ENCODE data around the gene TTC32. TPM values are rescaled to one million over a fixed set of nuclear protein-coding genes. Genes with fewer than 3 reads are reported as not detected.

The TTC32 gene
- total RNA-seq, 1 donor from 2014 or later, result 9.4 TPM

- H3K36me3 Mint-ChIP-seq (ENCODE audit: low read depth, unreplicated experiment), result peaks cover 7% of the 10 kb centered on the region
- H3K27me3 Mint-ChIP-seq (ENCODE audit: unreplicated experiment), result peaks cover 5% of the 10 kb centered on the region
- no peak for DNase-seq (ENCODE audit: low spot score)
- H3K4me3 Mint-ChIP-seq (ENCODE audit: unreplicated experiment), result no peak overlapping the region
- TF ChIP-seq, protein P1, sequence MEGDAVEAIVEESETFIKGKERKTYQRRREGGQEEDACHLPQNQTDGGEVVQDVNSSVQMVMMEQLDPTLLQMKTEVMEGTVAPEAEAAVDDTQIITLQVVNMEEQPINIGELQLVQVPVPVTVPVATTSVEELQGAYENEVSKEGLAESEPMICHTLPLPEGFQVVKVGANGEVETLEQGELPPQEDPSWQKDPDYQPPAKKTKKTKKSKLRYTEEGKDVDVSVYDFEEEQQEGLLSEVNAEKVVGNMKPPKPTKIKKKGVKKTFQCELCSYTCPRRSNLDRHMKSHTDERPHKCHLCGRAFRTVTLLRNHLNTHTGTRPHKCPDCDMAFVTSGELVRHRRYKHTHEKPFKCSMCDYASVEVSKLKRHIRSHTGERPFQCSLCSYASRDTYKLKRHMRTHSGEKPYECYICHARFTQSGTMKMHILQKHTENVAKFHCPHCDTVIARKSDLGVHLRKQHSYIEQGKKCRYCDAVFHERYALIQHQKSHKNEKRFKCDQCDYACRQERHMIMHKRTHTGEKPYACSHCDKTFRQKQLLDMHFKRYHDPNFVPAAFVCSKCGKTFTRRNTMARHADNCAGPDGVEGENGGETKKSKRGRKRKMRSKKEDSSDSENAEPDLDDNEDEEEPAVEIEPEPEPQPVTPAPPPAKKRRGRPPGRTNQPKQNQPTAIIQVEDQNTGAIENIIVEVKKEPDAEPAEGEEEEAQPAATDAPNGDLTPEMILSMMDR (IDR thresholded peaks at IDR 0.05; ENCODE audit: unreplicated experiment), result no peak
- peaks cover 14% of the 10 kb centered on the region for H3K4me1 Mint-ChIP-seq (ENCODE audit: unreplicated experiment)
- no peak overlapping the region for H3K27ac Mint-ChIP-seq (ENCODE audit: unreplicated experiment)
- H3K9me3 Mint-ChIP-seq (ENCODE audit: unreplicated experiment), result peaks cover 5% of the 10 kb centered on the region
Observed at GRCh38 chr2:19878268-19879046, 23.3 kb downstream of the TTC32 start.

DNA sequence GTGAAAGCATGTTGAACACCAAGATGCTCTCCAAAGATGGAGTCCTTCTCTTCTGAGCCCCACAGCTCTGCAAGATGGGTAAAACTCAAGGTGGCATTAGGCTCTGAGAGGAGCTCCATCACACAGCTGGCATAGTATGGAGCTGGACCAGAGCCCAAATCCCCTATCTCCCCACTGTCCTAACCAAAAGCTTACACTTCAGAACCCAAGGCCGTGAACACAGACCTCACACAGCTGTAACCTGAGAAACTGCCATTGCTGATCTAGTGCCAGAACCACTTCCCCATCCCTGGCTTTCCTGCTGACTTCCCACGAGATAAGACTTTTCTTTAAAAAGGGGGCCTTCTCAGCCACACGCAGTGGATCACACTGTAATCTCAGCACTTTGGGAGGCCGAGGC lies 25.0 kb downstream of the TTC32 start:
- TF ChIP-seq, protein P1 (IDR thresholded peaks at IDR 0.05; ENCODE audit: unreplicated experiment), result no peak
- H3K4me3 Mint-ChIP-seq (ENCODE audit: unreplicated experiment), result no peak overlapping the region
- H3K27me3 Mint-ChIP-seq (ENCODE audit: unreplicated experiment), result peaks cover 4% of the 10 kb centered on the region
- H3K27ac Mint-ChIP-seq (ENCODE audit: unreplicated experiment), result no peak overlapping the region
- H3K36me3 Mint-ChIP-seq (ENCODE audit: low read depth, unreplicated experiment), result peaks cover 7% of the 10 kb centered on the region
- no peak for DNase-seq (ENCODE audit: low spot score)
- peaks cover 14% of the 10 kb centered on the region for H3K4me1 Mint-ChIP-seq (ENCODE audit: unreplicated experiment)
- peaks cover 5% of the 10 kb centered on the region for H3K9me3 Mint-ChIP-seq (ENCODE audit: unreplicated experiment)

DNA sequence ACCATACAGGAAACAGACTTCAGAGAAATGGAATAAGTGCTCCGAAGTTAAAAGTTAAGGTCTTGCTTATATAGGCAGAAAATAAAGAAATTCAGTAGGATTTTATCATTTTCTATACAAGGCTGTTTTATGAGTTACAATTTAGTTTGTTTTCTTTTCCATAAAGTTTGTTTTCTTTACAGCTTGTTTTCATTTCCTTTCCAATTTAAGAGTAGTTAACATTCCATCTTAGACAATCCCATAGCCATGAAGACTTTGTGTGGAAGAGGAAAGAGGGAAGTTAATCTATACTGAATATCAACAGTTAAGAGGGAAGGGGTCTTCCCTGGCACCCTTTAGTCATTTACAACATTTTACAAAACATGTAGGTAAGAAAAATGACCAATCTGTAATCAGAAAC lies 26.5 kb downstream of the TTC32 start:
- peaks cover 2% of the 10 kb centered on the region for H3K27me3 Mint-ChIP-seq (ENCODE audit: unreplicated experiment)
- peaks cover 5% of the 10 kb centered on the region for H3K9me3 Mint-ChIP-seq (ENCODE audit: unreplicated experiment)
- peaks cover 7% of the 10 kb centered on the region for H3K36me3 Mint-ChIP-seq (ENCODE audit: low read depth, unreplicated experiment)
- H3K27ac Mint-ChIP-seq (ENCODE audit: unreplicated experiment), result no peak overlapping the region
- H3K4me3 Mint-ChIP-seq (ENCODE audit: unreplicated experiment), result no peak overlapping the region
- TF ChIP-seq, protein P1 (IDR thresholded peaks at IDR 0.05; ENCODE audit: unreplicated experiment), result no peak
- DNase-seq (ENCODE audit: low spot score), result no peak
- peaks cover 14% of the 10 kb centered on the region for H3K4me1 Mint-ChIP-seq (ENCODE audit: unreplicated experiment)

GRCh38 chr2:19874726-19875125 lies 27.1 kb downstream of the TTC32 start:
- peaks cover 5% of the 10 kb centered on the region for H3K9me3 Mint-ChIP-seq (ENCODE audit: unreplicated experiment)
- no peak overlapping the region for H3K27ac Mint-ChIP-seq (ENCODE audit: unreplicated experiment)
- peaks cover 7% of the 10 kb centered on the region for H3K36me3 Mint-ChIP-seq (ENCODE audit: low read depth, unreplicated experiment)
- no peak overlapping the region for H3K4me3 Mint-ChIP-seq (ENCODE audit: unreplicated experiment)
- peaks cover 14% of the 10 kb centered on the region for H3K4me1 Mint-ChIP-seq (ENCODE audit: unreplicated experiment)
- peaks cover 2% of the 10 kb centered on the region for H3K27me3 Mint-ChIP-seq (ENCODE audit: unreplicated experiment)
- no peak for DNase-seq (ENCODE audit: low spot score)
- TF ChIP-seq, protein P1 (IDR thresholded peaks at IDR 0.05; ENCODE audit: unreplicated experiment), result no peak

- no peak for DNase-seq (ENCODE audit: low spot score)
- Mint-ChIP-seq H3K4me3 (ENCODE audit: unreplicated experiment) (no peak overlapping the region), H3K27me3 (ENCODE audit: unreplicated experiment) (no peaks in the 10 kb centered on the region), H3K4me1 (ENCODE audit: unreplicated experiment) (peaks cover 11% of the 10 kb centered on the region), H3K36me3 (ENCODE audit: low read depth, unreplicated experiment) (no peaks in the 10 kb centered on the region), H3K9me3 (ENCODE audit: unreplicated experiment) (no peaks in the 10 kb centered on the region), H3K27ac (ENCODE audit: unreplicated experiment) (no peak overlapping the region)
- TF ChIP-seq, protein P1 (IDR thresholded peaks at IDR 0.05; ENCODE audit: unreplicated experiment), result no peak
Observed at GRCh38 chr2:19873014-19873413, 28.8 kb downstream of the TTC32 start.

All from endothelial cell (in vitro differentiated cells).